ENCODE measurements around the gene FNDC3B. TPM values are rescaled to one million over a fixed set of nuclear protein-coding genes. Genes with fewer than 3 reads are reported as not detected.

The FNDC3B gene
- total RNA-seq, 1 donor from 2014 or later: 68.5 TPM

GRCh38 chr3:172303941-172304558, 264.7 kb downstream of the FNDC3B start:
- Histone ChIP-seq H3K9me3 (no peaks in the 10 kb centered on the region), H3K4me3 (no peak overlapping the region), H3K4me1 (peaks cover 8% of the 10 kb centered on the region), H3K27me3 (no peaks in the 10 kb centered on the region), H3K27ac (no peak overlapping the region), H3K36me3 (peaks cover 0 to 28% of the 10 kb centered on the region in 2 donors)
- DNase-seq (ENCODE audit: extremely low spot score in 2 of 2): no peak
- TF ChIP-seq CTCF (IDR thresholded peaks at IDR 0.05): no peak
- no peak for TF ChIP-seq POLR2AphosphoS5 (IDR thresholded peaks at IDR 0.05; ENCODE audit: insufficient read depth in 1 of 2, low read depth in 1 of 2)
- no peak for TF ChIP-seq POLR2A (IDR thresholded peaks at IDR 0.05)
- intact Hi-C loops (cut with DNase I): no loop called here

- peaks cover 0 to 30% of the 10 kb centered on the region in 2 donors for H3K36me3 ChIP-seq
- H3K4me3 ChIP-seq: no peak overlapping the region
- peaks cover 8% of the 10 kb centered on the region for H3K4me1 ChIP-seq
- no peak for DNase-seq (ENCODE audit: extremely low spot score in 2 of 2)
- TF ChIP-seq POLR2AphosphoS5 (IDR thresholded peaks at IDR 0.05; ENCODE audit: insufficient read depth in 1 of 2, low read depth in 1 of 2) (no peak), POLR2A (IDR thresholded peaks at IDR 0.05) (no peak), CTCF (IDR thresholded peaks at IDR 0.05) (no peak)
- no peaks in the 10 kb centered on the region for H3K27me3 ChIP-seq
- H3K27ac ChIP-seq: no peak overlapping the region
- intact Hi-C loops (cut with DNase I): no loop called here
- no peaks in the 10 kb centered on the region for H3K9me3 ChIP-seq
These were observed 266.2 kb downstream of the FNDC3B start for GRCh38 chr3:172305552-172305951.

GRCh38 chr3:172305974-172306373, 266.6 kb downstream of the FNDC3B start:
- TF ChIP-seq POLR2A (IDR thresholded peaks at IDR 0.05): no peak
- no peak for TF ChIP-seq POLR2AphosphoS5 (IDR thresholded peaks at IDR 0.05; ENCODE audit: insufficient read depth in 1 of 2, low read depth in 1 of 2)
- no peak for TF ChIP-seq CTCF (IDR thresholded peaks at IDR 0.05)
- intact Hi-C loops (cut with DNase I): no loop called here
- H3K4me1 ChIP-seq: peaks cover 8% of the 10 kb centered on the region
- H3K4me3 ChIP-seq: no peak overlapping the region
- DNase-seq (ENCODE audit: extremely low spot score in 2 of 2): no peak
- no peaks in the 10 kb centered on the region for H3K9me3 ChIP-seq
- H3K36me3 ChIP-seq: peaks cover 0 to 34% of the 10 kb centered on the region in 2 donors
- no peaks in the 10 kb centered on the region for H3K27me3 ChIP-seq
- no peak overlapping the region for H3K27ac ChIP-seq

- no peaks in the 10 kb centered on the region for H3K9me3 ChIP-seq
- H3K36me3 ChIP-seq: peaks cover 0 to 39% of the 10 kb centered on the region in 2 donors
- H3K4me1 ChIP-seq: peaks cover 8% of the 10 kb centered on the region
- no peaks in the 10 kb centered on the region for H3K27me3 ChIP-seq
- H3K27ac ChIP-seq: no peak overlapping the region
- intact Hi-C loops (cut with DNase I): no loop called here
- TF ChIP-seq POLR2AphosphoS5 (IDR thresholded peaks at IDR 0.05; ENCODE audit: insufficient read depth in 1 of 2, low read depth in 1 of 2): no peak
- no peak for TF ChIP-seq POLR2A (IDR thresholded peaks at IDR 0.05)
- TF ChIP-seq CTCF (IDR thresholded peaks at IDR 0.05): no peak
- DNase-seq (ENCODE audit: extremely low spot score in 2 of 2): no peak
- no peak overlapping the region for H3K4me3 ChIP-seq
These were observed 267.8 kb downstream of the FNDC3B start for GRCh38 chr3:172307141-172307560.

GRCh38 chr3:172309059-172309458, 269.7 kb downstream of the FNDC3B start:
- Histone ChIP-seq H3K36me3 (peaks cover 0 to 39% of the 10 kb centered on the region in 2 donors), H3K27ac (no peak overlapping the region), H3K27me3 (no peaks in the 10 kb centered on the region), H3K4me1 (peaks cover 12% of the 10 kb centered on the region), H3K4me3 (no peak overlapping the region), H3K9me3 (no peaks in the 10 kb centered on the region)
- intact Hi-C loops (cut with DNase I): no loop called here
- TF ChIP-seq POLR2A (IDR thresholded peaks at IDR 0.05) (no peak), POLR2AphosphoS5 (IDR thresholded peaks at IDR 0.05; ENCODE audit: insufficient read depth in 1 of 2, low read depth in 1 of 2) (no peak)
- no peak for DNase-seq (ENCODE audit: extremely low spot score in 2 of 2)

Measured in vagina (tissue), 2 donors.